CD4-positive, alpha-beta T cell treated with Interferon gamma for 1 hour (primary cell): ENCODE results near the gene SCGB1D4.
"Not testable (repeated sequence)": the region's sequence is repeated elsewhere in the genome, so short reads cannot be mapped to it uniquely, and the experiment has no call there.

Source experiments
- DNase-seq: peaks from one replicate; pipeline ENCODE4 v3.0.0-alpha.2; 2020

SCGB1D4 gene, protein sequence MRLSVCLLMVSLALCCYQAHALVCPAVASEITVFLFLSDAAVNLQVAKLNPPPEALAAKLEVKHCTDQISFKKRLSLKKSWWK

DNA sequence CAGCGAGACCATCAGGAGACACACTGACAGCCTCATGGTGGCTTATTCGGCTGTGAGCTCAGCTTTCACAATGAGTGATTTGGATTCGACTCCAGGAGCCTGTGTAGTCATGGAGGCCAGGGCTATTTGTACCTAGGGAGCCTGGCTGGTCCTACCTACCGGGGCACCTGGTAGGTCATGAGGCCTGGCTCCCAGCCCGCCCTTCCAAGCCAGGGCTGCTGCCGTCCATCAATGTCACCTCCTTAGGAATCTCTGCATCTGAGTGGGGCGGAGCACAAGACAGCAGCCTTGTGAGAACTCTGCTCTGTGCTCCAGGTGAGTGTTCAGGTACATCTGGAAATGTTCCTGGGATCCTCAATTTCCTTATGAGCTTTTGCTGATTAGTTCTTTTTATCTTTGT lies at the start of gene SCGB1D4:
Gene SCGB1D4, minus strand, starts transcription at position 101 of the 400 bp plus-strand sequence. Its CDS starts 65 bp downstream, at position 36.
- no peak for DNase-seq

DNA sequence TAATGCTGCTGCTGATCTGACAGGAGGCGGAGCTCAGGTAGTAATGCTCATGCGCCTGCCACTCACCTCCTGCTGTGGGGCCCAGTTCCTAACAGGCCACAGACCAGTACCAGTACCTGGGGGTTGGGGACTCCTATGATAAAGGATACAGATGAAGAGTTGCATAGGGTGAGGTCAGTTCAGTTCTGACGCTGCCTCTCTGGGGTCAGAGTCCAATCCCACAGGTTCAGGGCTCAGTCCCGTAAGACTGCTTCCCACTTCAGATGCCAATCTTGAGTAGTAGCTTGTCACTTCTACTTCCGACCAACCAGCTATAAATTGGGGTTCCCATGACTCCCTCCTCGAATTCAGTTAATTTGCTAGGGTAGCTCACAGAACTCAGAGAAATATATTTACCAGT lies 47.0 kb upstream of the SCGB1D4 start:
- no peak for DNase-seq

DNA sequence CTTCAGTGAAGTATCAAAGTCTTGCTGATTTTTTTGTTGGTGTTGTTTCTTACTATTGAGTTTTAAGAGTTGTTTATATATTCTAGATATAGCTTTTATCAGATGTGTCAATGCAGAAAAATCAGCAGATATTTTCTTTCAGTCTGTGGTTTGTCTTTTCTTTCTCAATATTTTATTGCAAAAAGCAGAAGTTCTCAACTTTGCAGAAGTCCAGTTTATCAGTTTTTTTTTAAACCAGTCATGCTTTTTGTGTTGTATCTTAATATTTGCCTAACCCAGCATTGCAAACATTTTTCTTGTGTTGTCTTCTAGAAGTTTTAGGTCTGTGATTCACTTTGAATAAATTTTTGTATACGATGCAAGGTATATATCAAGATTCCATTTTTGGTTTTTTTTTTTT lies 45.3 kb upstream of the SCGB1D4 start:
- no peak for DNase-seq

DNA sequence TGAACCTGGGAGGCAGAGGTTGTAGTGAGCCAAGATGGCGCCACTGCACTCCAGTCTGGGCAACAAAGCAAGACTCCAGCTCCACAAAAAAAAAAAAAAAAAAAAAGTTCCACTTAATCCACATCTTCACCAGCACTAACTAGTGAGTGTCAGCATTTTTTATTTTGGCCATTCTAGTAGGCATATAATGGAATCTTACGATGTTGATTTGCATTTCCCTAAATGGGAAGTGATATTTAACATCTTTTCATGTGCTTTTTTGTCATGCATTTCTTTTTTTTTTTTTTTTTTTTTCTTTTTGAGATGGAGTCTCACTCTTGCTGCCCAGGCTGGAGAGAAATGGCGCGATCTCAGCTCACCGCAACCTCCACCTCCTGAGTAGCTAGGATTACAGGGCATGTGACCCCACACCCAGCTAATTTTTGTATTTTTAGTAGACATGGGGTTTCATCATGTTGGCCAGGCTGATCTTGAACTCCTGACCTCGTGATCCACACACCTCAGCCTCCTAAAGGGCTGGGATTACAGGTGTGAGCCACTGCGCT lies 44.8 kb upstream of the SCGB1D4 start:
- not testable (repeated sequence) for DNase-seq

DNA sequence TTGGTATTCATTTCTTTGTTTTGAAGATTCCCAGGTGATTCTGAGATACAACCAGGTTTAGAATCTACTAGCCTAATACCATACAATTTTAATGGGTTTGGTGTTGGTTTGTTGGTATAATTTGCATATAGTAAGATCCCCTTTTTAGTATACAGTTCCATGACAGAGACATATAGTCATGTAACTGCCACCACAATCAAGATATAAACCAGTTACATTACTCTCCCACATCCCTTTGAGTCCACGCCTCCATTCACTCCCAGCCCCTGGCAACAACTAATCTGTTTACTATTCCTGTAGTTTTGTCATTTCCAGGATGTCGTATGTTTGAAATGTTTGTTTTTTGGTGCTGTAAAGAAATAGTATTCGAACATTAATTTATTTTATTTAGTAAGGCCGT lies 42.7 kb upstream of the SCGB1D4 start:
- DNase-seq = no peak

DNA sequence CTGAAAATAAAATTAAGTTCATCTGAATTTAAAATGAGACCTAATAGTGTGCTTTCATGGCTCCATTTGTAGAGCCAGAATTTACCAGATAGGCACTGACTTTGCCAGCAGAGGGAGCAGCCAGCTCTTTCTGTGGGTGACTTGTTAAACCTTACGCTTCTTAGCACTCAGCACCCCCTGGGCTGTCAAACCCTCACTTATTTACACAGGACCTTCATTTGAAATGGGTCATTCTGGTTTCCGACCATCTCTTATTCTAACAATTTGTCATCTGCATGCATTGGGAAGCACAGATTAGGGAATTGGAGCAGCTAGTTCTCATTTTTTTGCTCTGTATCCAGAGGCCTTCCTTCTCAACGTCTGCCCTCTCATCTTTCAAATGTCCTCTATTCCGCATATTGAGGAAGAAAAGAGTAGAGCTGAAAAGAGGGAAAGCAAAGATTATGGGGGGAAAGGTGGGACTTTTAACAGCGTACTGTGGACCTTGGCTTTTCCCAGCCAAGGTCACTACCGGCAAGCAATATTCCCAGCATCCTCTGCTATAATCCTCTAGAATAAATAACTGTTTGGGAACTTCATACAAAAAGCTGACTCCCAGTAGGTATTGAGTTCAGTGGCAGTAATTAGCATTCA lies 41.5 kb upstream of the SCGB1D4 start:
- DNase-seq = peak; percentile 55

DNA sequence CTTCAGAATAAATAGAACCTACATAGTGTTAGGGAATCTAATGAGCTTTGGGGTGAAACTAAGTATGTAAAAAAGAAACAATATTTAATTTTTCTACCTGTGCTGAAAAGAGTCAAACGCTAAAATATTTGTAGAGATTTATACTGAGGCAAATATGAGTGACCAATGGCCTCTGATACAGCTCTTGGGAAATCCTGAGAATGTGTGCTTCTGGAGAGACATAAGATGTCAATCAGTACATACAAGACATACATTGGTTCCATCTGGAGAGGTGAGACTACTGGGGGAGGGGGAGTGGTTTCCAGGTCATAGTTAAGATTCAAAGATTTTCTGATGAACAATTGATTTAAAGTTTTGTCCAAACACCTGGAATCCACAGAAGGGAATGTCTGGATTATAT lies 39.3 kb upstream of the SCGB1D4 start:
- DNase-seq = no peak

DNA sequence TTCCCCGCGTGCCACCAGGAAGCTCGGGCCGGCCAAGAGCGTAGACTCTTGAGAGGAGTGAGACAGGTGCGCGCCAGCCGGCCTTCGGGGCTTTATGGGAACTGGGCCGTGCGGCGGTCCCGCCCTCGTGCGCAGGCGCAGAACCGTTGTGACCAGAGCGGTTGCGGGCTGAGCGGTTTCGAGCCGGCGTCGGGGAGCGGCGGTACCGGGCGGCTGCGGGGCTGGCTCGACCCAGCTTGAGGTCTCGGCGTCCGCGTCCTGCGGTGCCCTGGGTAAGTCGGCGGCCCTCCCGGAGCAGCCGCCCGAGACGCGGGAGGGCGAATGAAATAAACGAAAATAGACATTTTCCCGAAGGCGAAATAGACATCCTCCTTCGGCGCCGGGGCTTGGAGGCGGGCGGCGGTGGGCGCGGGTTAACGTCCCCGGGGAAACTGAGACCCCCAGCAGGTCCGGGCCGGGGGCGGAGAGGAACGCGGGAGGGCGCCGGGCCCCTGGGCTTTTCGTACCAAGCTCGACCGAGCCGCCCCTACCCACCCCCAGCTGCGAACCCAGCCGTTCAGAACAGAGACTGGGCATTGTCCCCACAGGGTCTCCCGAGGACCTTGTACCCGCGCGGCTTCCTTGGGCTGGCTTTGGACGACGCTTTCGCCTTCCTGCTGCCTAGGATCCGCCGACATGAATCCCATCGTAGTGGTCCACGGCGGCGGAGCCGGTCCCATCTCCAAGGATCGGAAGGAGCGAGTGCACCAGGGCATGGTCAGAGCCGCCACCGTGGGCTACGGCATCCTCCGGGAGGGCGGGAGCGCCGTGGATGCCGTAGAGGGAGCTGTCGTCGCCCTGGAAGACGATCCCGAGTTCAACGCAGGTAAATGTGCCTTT lies 38.7 kb upstream of the SCGB1D4 start, which contains the start of gene ASRGL1:
Gene ASRGL1, plus strand, starts transcription at position 146 of the 879 bp plus-strand sequence. Its CDS starts 530 bp downstream, at position 676.
- DNase-seq = peak; percentile 79

DNA sequence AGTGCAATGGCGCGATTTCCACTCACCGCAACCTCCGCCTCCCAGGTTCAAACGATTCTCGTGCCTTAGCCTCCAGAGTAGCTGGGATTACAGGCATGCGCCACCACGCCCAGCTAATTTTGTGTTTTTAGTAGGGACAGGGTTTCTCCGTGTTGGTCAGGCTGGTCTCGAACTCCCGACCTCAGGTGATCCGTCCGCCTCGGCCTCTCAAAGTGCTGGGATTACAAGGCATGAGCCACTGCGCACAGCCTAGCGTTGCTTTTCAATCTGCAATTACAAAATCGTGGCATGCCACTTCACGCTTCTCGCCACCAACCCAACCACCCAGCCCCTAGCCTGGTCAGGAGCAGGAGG lies 38.1 kb upstream of the SCGB1D4 start:
- not testable (repeated sequence) for DNase-seq

DNA sequence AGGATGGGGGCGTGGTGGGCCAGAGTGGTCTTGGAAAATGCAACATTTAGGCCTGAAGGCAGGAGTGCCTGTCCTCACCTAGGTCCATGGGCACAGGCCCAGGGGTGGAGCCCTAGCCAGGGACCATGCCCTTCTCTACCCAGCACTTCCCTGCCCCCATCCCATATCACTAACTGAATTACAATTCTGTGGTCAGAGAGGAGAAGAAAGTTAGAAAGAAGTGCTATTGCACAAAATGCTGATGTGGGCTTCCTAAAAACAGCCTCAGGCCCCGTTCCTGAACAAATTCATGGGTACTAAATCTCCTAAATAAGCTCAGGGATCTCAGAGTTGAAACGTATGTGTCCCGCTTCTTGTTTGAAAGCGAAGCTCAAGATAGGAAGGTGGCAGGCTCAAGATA lies 34.9 kb upstream of the SCGB1D4 start:
- DNase-seq = no peak

DNA sequence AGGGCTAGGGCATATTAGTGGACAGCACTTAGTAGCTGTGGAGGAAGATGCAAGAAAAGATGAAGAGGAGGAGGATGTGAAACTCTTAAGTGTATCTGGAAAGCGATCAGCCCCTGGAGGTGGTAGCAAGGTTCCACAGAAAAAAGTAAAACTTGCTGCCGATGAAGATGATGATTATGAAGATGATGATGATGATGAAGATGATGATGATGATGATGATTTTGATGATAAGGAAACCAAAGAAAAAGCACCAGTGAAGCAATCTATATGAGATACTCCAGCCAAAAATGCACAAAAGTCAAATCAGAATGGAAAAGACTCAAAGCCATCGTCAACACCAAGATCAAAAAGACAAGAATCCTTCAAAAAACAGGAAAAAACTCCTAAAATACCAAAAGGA lies 32.4 kb upstream of the SCGB1D4 start:
- not testable (repeated sequence) for DNase-seq

DNA sequence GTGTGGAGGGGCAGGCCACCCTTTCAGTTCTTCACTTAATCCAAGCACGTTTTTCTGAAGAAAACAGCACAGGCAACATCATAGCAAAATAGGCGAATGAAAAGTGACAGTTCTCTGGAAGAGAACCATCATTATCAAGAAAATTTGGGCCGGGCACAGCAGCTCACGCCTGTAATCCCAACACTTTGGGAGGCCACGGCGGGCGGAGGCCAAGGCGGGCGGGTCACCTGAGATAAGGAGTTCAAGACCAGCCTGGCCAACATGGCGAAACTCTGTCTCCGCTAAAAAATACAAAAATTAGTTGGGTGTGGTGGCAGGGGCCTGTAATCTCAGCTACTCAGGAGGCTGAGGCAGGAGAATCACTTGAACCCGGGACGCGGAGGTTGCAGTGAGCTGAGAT lies 28.7 kb upstream of the SCGB1D4 start:
- not testable (repeated sequence) for DNase-seq

DNA sequence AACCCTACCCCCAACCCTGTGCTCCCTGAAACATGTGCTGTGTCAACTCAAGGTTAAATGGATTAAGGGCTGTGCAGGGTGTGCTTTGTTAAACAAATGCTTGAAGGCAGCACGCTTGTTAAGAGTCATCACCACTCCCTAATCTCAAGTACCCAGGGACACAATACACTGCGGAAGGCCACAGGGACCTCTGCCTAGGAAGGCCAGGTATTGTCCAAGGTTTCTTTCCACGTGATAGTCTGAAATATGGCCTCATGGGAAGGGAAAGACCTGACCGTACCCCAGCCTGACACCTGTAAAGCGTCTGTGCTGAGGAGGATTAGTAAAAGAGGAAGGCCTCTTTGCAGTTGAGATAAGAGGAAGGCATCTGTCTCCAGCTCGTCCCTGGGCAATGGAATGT lies 27.8 kb upstream of the SCGB1D4 start:
- DNase-seq = not testable (repeated sequence)

DNA sequence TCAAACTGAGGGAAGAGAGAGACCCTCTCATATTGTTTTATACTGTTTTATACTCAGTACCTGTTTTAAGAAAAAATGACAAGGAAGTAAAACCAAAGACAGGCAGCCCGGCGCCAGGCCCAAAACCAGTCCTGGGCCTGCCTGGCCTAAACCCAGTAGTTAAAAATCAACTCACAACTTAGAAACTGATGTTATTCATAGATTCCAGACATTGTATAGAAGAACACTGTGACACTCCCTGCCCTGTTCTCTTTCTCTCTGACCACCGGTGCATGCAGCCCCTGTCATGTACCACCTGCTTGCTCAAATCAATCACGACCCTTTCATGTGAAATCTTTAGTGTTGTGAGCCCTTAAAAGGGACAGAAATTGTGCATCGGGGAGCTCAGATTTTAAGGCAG lies 26.9 kb upstream of the SCGB1D4 start:
- not testable (repeated sequence) for DNase-seq

DNA sequence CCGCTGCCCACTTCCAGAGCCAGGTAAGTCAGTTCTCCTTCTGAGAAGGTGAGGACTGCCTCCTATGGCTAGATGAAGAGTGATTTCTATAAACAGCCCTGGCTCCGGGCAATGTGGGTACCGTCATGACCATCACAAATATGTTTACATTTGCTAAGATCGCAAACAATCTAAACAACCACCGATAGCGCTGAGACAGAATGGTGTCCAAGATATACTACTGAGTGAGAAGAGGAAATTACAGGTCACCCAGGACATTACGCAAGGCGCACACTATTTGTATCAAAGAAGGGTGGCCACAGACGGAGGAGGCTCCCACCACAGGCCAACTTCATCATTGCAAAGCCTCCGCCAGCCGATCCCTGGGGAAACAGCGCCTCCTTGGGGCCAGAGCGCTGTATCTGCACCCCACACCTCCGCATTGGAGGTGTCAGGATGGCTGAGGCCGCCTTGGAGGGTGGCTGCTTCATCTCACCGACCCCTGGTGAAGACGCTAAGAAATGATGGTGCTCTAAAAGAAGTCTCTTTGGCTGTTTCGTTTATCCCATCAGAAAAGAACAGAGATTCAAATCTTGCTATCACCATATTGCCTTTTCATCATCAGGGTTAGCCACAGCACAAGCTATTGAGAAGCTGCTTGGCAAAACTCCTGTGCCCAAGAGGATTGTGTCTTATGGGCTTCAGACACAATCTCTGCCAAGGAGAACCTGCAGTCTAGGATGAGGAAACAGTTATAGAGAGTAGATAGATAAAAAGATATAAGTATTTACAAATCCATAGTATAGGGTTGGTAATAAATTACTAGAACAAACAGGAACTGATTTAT lies 26.1 kb upstream of the SCGB1D4 start:
- peak; percentile 67 for DNase-seq

DNA sequence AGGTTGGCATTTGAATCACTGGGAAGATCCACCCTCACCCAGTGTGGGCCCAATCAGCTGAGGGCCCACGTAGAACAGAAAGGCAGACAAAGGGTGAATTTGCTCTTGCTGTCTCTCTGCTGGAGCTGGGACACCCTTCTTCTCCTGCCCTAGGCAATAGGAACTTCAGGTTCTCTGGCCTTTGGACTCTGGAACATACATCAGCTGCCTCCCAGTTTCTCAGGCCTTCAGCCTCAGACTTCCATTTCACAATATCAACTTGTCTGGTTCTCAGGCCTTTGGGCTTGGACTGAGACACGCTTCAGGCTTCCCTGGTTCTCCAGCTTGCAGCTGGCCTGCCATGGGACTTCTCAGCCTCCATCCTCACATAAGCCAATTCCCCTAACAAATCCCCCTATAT lies 23.6 kb upstream of the SCGB1D4 start:
- DNase-seq = no peak

DNA sequence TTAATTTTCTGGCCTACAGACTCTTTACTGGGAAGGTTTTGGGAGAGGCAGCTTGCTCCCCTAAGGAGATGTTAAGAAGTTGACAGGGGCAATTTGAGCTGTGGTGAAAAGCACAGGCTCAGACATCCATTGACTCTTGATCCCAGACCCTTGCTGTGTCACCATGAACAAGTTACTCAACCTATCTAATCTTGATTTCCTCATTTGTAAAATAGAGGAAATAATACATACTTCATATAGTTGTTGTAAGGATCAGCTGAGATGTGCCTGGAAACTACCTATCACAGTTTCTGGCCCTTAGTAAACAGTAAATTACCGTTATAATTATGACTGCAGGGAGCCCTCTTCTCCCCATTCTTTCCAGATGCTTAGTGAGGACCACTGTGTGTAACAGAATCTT lies 16.6 kb upstream of the SCGB1D4 start:
- no peak for DNase-seq

DNA sequence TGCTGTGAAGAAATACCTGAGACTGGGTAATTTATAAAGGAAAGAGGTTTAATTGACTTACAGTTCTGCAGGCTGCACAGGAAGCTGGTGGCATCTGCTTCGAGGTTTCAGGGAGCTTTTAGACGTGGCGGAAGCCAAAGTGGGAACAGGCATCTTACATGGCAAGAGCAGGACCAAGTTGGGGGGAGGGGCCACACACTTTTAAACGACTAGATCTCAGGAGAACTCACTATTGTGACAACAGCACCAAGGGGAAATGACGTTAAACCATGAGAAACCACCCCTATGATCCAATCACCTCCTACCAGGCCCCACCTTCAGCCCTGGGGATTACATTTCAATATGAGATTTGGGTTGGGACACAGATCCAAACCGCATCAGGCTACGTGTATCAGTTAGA lies 11.1 kb upstream of the SCGB1D4 start:
- no peak for DNase-seq

DNA sequence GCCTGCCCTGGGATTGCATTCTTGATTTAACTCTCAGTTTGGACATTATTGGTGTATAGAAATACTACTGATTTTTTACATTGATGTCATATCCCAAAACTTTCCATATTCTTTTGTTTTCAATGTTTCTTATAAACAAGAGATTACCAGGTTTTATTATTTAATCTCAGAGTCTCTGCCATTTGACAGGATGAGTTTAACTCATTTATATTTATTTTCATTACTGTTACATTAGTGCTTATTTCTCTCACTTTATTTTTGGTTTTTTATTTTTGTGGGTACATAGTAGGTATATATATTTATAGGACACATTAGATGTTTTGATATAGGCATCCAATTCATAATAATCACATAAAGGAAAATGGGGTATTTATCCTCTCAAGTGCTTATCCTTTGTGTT lies 9.1 kb upstream of the SCGB1D4 start:
- DNase-seq = no peak

DNA sequence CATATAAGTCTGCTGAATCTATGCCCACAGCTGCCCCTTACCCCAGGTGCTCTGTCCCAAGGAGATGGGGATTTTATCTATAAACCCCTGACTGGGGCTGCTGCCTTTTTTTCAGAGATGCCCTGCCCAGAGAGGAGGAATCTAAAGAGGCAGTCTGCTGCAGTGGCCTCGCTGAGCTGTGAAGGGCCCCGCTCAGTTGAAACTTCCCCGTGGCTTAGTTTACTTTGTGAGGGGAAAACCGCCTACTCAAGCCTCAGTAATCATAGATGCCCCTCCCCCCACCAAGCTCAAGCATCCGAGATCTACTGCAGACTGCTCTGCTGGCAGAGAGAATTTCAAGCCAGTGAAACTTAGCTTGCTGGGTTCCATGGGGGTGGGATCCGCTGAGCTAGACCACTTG lies 7.4 kb upstream of the SCGB1D4 start:
- no peak for DNase-seq

DNA sequence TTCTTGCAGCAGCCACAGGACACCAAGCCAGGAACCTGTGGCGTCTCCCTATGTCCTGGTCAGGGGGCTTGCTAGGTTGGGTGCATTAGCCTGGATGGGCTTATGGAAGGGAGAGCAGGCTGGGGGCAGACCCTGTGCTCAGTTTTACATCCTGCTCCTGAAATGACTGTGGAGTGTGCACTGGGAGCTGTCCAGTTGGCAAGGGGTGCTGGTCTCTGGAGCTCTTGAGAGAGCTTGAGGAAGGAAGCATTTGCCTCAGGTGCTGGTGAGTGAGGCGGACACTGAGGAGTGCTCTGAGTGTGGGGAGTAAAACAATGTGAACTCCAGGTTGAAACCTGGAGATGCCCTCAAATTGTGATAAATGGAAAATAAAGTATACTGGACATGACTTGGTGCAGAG lies 3.4 kb downstream of the SCGB1D4 start:
- DNase-seq = no peak

DNA sequence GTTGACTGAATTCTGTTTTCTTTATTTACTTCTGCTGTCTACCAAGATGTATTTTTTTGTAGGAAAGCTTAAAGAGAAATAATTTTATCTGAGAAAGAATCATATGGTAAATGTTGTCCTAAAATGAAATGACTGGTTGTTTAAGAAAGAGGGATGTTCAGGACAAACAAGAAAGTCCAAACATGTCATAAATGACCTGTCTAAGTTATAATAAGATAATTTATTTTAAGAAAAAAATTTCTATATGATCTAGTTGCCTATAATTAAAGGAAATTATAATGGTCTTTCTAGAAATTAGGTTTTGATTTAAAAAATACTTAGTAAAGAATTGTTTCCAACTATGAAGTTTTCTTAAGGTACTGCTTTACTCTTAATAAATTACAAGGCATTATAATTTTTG lies 18.4 kb downstream of the SCGB1D4 start:
- no peak for DNase-seq

DNA sequence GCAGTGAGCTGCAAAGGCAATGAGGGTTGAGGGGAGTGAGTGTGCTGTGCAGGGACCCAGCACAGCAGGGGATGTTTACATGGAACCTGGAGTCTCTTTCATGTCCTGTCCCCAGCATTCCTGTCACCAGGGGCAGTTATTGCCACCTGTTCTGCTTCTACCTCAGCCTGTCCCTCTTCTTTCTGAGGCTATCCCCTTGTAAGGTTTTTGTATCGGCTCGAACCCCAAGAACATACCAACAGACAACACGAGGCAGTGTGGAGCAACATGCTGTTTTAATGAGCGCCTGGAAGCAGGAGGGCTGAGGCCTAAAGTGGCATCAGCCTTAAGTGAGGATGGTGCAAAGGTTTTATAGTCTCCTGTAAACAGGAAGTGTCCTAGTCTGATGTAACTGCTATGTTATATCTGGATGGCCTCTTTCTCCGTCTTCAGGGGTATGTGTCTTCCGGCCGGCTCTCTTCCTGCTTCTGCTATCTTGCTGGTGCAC lies 25.0 kb downstream of the SCGB1D4 start:
- no peak for DNase-seq
